ENCODE data around the gene SLC2A2.

Gene SLC2A2

GRCh38 chr3:171026597-171027293, at the start of gene SLC2A2:
SLC2A2 (minus strand) TSS chr3:171026720; CDS start chr3:171026670, 50 bp downstream.
- no peak for DNase-seq (ENCODE audit: low spot score)

GRCh38 chr3:171072432-171072831, 45.9 kb upstream of the SLC2A2 start:
- DNase-seq (ENCODE audit: low spot score) = no peak

DNA sequence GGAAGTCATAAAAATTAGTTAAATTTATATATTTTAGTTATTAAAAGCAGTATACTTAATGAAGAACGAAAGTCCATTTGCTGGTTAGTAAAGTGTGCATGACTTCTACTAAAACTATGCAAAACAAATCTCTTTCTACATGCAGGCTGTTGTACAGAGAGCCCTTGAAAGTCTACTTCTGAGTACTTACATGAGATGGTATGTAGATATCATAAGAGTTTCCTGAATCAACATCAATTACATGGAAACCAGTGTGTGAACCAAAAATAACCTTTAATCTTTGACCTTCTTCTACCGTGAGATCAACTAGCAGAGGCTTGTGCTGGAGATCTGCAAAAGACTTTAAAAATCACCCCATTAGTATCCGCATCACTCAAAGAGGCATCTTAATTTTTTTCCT, 42.1 kb upstream of the SLC2A2 start:
- DNase-seq (ENCODE audit: low spot score) = no peak

- no peak for DNase-seq (ENCODE audit: low spot score)
These were observed 39.7 kb upstream of the SLC2A2 start for GRCh38 chr3:171066206-171066605.

- DNase-seq (ENCODE audit: low spot score) = no peak
These were observed 39.2 kb upstream of the SLC2A2 start for GRCh38 chr3:171065732-171066131.

GRCh38 chr3:171064461-171064860, 37.9 kb upstream of the SLC2A2 start:
- DNase-seq (ENCODE audit: low spot score) = no peak

DNA sequence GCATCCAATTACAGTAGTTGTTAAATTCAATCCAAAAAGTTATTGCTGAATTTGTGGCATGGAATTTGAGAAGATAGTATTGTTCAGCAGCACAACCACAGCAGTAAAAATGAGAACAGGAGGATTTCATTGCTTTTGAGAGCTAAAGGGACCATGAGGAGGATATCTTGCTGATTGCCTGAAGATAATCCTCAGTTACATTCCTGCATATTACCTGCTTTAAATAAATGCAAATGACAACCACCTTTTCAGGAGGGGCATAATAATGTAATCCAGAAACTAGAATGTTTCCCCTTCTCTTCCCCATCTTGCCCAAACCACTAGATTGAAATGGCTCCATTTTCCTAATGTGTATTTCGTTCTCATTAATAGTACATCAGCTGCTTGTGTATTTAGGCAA, 35.2 kb upstream of the SLC2A2 start:
- DNase-seq (ENCODE audit: low spot score) = no peak

DNA sequence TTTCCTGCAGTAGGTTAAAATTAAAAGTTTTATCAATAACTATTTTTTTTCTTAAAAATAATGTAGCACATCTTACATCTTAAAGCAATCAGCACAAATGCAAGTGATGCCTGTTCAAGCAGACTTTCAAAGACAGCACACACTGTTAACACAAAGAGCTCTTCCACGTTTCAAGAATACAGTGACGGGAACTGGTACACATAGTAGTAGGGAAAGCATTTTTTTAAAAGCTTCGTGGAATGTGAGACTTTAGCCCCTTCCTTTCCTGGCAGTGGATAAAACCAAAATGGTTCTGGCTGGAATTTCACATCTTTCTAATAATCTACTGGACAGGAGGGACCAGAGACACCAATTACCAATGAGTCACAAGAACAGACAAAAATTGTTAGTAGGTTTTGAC, 33.5 kb upstream of the SLC2A2 start:
- DNase-seq (ENCODE audit: low spot score) = no peak

GRCh38 chr3:171058873-171059603, 32.5 kb upstream of the SLC2A2 start:
- DNase-seq (ENCODE audit: low spot score) = no peak

- DNase-seq (ENCODE audit: low spot score) = no peak
These were observed 31.5 kb upstream of the SLC2A2 start for GRCh38 chr3:171058058-171058457.

DNA sequence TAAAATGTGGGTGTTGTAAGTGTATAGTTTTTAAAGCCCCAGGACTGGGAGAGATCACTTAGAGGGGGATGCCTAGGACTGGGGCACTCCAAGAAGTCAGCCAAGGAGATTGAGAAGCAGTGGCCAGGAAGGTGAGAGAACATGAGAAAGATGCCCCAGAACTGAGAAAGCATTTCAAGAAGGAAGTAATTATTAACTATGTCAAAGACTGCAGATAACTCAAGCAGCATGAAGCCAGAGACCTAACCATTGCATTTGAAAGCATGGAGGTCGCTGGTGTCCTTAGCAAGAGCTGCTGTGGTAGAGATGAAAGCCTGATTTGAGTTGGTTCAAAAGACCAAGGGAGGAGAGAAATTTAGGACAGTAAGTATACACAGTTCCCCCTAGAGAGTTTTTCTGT, 30.6 kb upstream of the SLC2A2 start:
- DNase-seq (ENCODE audit: low spot score) = no peak

GRCh38 chr3:171056528-171056927, 30.0 kb upstream of the SLC2A2 start:
- DNase-seq (ENCODE audit: low spot score) = no peak

GRCh38 chr3:171055336-171056178, 29.0 kb upstream of the SLC2A2 start:
- no peak for DNase-seq (ENCODE audit: low spot score)

- no peak for DNase-seq (ENCODE audit: low spot score)
These were observed 28.4 kb upstream of the SLC2A2 start for GRCh38 chr3:171054921-171055320.

GRCh38 chr3:171054231-171054630, 27.7 kb upstream of the SLC2A2 start:
- DNase-seq (ENCODE audit: low spot score) = no peak

DNA sequence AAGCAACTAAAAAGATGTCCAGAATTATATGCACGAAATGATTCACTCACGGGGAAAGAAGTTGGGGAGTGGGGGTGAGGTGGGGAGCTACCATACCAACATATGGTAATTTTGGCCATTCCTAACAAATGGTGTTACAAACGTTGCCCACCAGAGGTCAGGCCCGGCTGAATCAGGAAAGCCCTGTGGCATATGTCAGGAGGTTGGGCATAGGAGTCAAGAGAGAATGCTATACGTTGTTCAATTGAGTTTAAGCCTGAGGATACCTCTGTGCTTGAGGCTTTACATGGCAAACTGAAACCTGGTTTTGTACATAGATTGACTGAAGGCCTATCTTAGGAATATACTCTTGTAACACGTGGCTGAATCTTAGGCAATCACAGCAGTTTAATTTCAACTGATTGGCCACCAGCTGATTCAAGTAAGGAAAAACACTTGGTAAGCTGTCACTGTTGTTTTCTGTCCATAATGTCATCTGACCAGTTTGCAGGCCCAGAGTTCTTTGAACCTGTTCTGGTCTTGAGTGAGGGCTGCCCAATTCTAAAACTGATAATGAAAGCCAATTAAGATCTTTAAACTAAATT, 23.4 kb upstream of the SLC2A2 start:
- DNase-seq (ENCODE audit: low spot score) = peak; percentile 5

GRCh38 chr3:171046760-171047159, 20.2 kb upstream of the SLC2A2 start:
- DNase-seq (ENCODE audit: low spot score) = no peak

- no peak for DNase-seq (ENCODE audit: low spot score)
These were observed 18.6 kb upstream of the SLC2A2 start for GRCh38 chr3:171044835-171045793.

- no peak for DNase-seq (ENCODE audit: low spot score)
These were observed 17.9 kb upstream of the SLC2A2 start for GRCh38 chr3:171044384-171044783.

GRCh38 chr3:171039674-171040073, 13.2 kb upstream of the SLC2A2 start:
- DNase-seq (ENCODE audit: low spot score) = no peak

- DNase-seq (ENCODE audit: low spot score) = no peak
These were observed 11.8 kb upstream of the SLC2A2 start for GRCh38 chr3:171038342-171038741.
